ENCODE measurements around the gene MED13L.

GRCh38 chr12:116143909-116144308, 133.6 kb downstream of the MED13L start:
- TF ChIP-seq RFX5 (IDR thresholded peaks at IDR 0.05; ENCODE audit: borderline replicate concordance, low read depth, low read length), result no peak
- no peak for TF ChIP-seq POLR2AphosphoS5 (IDR thresholded peaks at IDR 0.05; ENCODE audit: low read depth, low read length)
- TF ChIP-seq, protein P1, sequence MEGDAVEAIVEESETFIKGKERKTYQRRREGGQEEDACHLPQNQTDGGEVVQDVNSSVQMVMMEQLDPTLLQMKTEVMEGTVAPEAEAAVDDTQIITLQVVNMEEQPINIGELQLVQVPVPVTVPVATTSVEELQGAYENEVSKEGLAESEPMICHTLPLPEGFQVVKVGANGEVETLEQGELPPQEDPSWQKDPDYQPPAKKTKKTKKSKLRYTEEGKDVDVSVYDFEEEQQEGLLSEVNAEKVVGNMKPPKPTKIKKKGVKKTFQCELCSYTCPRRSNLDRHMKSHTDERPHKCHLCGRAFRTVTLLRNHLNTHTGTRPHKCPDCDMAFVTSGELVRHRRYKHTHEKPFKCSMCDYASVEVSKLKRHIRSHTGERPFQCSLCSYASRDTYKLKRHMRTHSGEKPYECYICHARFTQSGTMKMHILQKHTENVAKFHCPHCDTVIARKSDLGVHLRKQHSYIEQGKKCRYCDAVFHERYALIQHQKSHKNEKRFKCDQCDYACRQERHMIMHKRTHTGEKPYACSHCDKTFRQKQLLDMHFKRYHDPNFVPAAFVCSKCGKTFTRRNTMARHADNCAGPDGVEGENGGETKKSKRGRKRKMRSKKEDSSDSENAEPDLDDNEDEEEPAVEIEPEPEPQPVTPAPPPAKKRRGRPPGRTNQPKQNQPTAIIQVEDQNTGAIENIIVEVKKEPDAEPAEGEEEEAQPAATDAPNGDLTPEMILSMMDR (IDR thresholded peaks at IDR 0.05; ENCODE audit: control extremely low read depth in 1 of 3, insufficient read depth in 1 of 3, low read depth in 1 of 3, low read length in 3 of 3), result no peak
- no peak for TF ChIP-seq POLR2A (IDR thresholded peaks at IDR 0.05; ENCODE audit: control extremely low read depth in 1 of 2, low read depth in 2 of 2, low read length in 2 of 2)
- no peak for TF ChIP-seq CREB1 (IDR thresholded peaks at IDR 0.05)
